T-cell (primary cell): ENCODE measurements around the gene LRRC36. TPM values are rescaled to one million over a fixed set of nuclear protein-coding genes. Genes with fewer than 3 reads are reported as not detected.

Experiments used
- ATAC-seq, 4 experiments: fragments of 200-7000 bp in 3 of 4; fragments of 150-1000 bp in 1 of 4; cut with Tn5 transposase; replicated peaks in 1 of 4; 1 replicate in 3 of 4; 2 replicates in 1 of 4; pipeline ENCODE4 v1.10.0; 2021; ENCODE audit warnings: moderate library complexity in 3 of 4, mild to moderate bottlenecking in 2 of 4, moderate number of reproducible peaks in 1 of 4
- CTCF ChIA-PET, 2 donors: fragments of 300-600 bp; sonication (Branson Sonifier 250); formaldehyde crosslinking; loops; one replicate each; lab custom pipeline; 2022; ENCODE audit warnings: antibody characterized with exemption in 2 of 2; lab: Charles Lee
- POLR2A ChIA-PET, 2 donors: fragments of 300-600 bp; sonication (Branson Sonifier 250); formaldehyde crosslinking; loops; one replicate each; lab custom pipeline; 2022; ENCODE audit warnings: antibody characterized with exemption in 2 of 2; lab: Charles Lee
- DNase-seq, 35 experiments: peaks; one replicate each; pipeline versions ENCODE4 v3.0.0 to v3.0.0-alpha.2; 2013 to 2023
- H3K27ac ChIP-seq: one replicate; pipeline ENCODE4 v1.5.1; 2013; ENCODE audit warnings: low read length
- H3K27me3 ChIP-seq, 2 experiments: replicated peaks in 1 of 2; 1 replicate in 1 of 2; 2 replicates in 1 of 2; pipeline versions ENCODE4 v1.6.1 to v1.7.0; 2013; ENCODE audit warnings: low read length in 1 of 2, mixed read lengths in 1 of 2; ENCODE audit not compliant: control insufficient read depth in 2 of 2, insufficient read depth in 2 of 2; ENCODE audit errors: extremely low read depth in 1 of 2
- H3K36me3 ChIP-seq, 2 donors: 1 replicate in 1 of 2; 2 replicates in 1 of 2; pipeline versions ENCODE4 v1.6.1 to v1.7.0; 2013; ENCODE audit warnings: low read length in 1 of 2; ENCODE audit not compliant: control insufficient read depth in 2 of 2, insufficient read depth in 1 of 2; ENCODE audit errors: extremely low read depth in 1 of 2
- H3K4me1 ChIP-seq, 2 experiments: 1 replicate in 1 of 2; 2 replicates in 1 of 2; pipeline versions ENCODE4 v1.6.1 to v1.7.0; 2013; ENCODE audit warnings: low read length in 2 of 2, mixed read lengths in 1 of 2; ENCODE audit not compliant: insufficient read depth in 2 of 2, control insufficient read depth in 1 of 2; ENCODE audit errors: extremely low read depth in 1 of 2
- H3K4me3 ChIP-seq, 2 donors: 1 replicate in 1 of 2; 2 replicates in 1 of 2; pipeline versions ENCODE4 v1.5.1 to v1.7.0; 2013; ENCODE audit warnings: mild to moderate bottlenecking in 2 of 2, low read length in 1 of 2, moderate library complexity in 1 of 2; ENCODE audit not compliant: control insufficient read depth in 1 of 2; ENCODE audit errors: extremely low read depth in 1 of 2
- H3K9me3 ChIP-seq: 2 replicates; pipeline ENCODE4 v1.7.0; 2013
- H3K27ac Mint-ChIP-seq, 2 donors: one replicate each; pipeline ENCODE4 v1.8.0; 2020 to 2021; ENCODE audit warnings: mild to moderate bottlenecking in 2 of 2, mixed read lengths in 2 of 2
- H3K27me3 Mint-ChIP-seq, 2 donors: one replicate each; pipeline ENCODE4 v1.8.0; 2021 to 2022; ENCODE audit warnings: mixed read lengths in 2 of 2
- H3K36me3 Mint-ChIP-seq: one replicate; pipeline ENCODE4 v1.8.0; 2021; ENCODE audit warnings: mixed read lengths
- H3K4me1 Mint-ChIP-seq, 3 donors: one replicate each; pipeline ENCODE4 v1.8.0; 2020 to 2022; ENCODE audit warnings: mixed read lengths in 3 of 3, mild to moderate bottlenecking in 1 of 3
- H3K4me3 Mint-ChIP-seq, 3 donors: one replicate each; pipeline ENCODE4 v1.8.0; 2020 to 2022; ENCODE audit warnings: mild to moderate bottlenecking in 3 of 3, mixed read lengths in 3 of 3, moderate library complexity in 3 of 3
- H3K9me3 Mint-ChIP-seq, 3 donors: one replicate each; pipeline ENCODE4 v1.8.0; 2020 to 2022; ENCODE audit warnings: mixed read lengths in 3 of 3
- WGBS: methylation state at CpG from one replicate; pipeline ENCODE4 v1.1.5; 2013; ENCODE audit warnings: missing lambda C conversion rate; ENCODE audit not compliant: insufficient coverage; 5-methylcytosine and 5-hydroxymethylcytosine counted together
- total RNA-seq, 35 experiments: library from RNA in 6 of 35; stranded (reverse) in 6 of 35; fragments of 120-200 nt in 1 of 35; gene quantifications; one replicate each; pipeline versions ENCODE4 v1.2.1 to v1.2.4 and lab custom pipeline; 2013 to 2026

The LRRC36 gene
- total RNA-seq, 5 donors from 2014 or later (not counting 1 experiment from before 2014, with no cell fraction given) = not detected

DNA sequence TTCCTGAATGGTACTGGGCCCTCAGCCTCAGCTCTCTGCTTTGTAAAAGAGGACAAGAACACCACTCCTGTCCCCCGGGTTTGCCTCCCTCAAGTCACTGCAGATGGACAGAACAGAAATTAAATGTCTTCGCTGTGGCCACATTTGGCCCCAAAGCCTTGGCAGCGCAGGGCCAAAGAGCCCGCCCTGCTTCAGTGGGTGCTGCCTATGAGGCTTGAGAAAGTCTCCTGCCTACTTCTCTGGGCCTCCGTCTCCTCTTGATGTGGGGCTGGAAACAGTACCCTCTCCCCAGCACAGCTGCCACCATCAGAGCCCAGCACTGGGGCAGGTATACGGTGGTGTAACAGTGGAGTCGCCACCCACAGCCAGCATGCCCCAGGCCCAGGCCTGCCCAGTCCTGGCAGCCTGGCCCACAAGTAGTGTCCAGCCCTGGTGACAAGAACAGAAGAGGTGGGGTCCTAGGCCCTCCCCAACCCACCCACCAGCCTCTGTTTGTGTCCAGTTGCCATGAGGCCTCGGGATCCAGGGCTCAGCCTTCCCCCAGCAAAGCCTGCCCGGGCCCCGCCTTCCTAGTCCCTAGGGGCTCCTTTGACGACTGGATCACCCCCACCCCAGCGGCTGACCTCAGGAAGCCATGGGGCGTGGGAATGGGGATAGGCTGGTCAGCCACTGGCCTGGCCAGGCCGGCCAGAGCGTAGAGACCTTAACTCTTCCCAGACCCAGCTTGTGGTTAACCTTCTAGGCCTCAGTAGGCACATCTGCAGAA lies 70.6 kb downstream of the LRRC36 start:
- ATAC-seq = no peak
- Histone ChIP-seq H3K4me1 (peaks cover 0 to 27% of the 10 kb centered on the region in 2 experiments), H3K4me3 (no peak overlapping the region), H3K27me3 (peaks cover 0 to 84% of the 10 kb centered on the region in 2 experiments), H3K9me3 (no peaks in the 10 kb centered on the region), H3K27ac (no peak overlapping the region), H3K36me3 (no peaks in the 10 kb centered on the region)
- Mint-ChIP-seq H3K36me3 (no peaks in the 10 kb centered on the region), H3K4me1 (peaks cover 7 to 8% (median 8%) of the 10 kb centered on the region in 3 donors), H3K4me3 (peak overlapping the region in 1 of 3 donors; percentile 19), H3K9me3 (no peaks in the 10 kb centered on the region), H3K27ac (no peak overlapping the region), H3K27me3 (peaks cover 35 to 41% of the 10 kb centered on the region in 2 donors)
- WGBS = 82% methylated on average over 9 of the region's 15 CpGs
- ChIA-PET POLR2A (no interaction called here), CTCF (no interaction called here)
- DNase-seq = no peak

DNA sequence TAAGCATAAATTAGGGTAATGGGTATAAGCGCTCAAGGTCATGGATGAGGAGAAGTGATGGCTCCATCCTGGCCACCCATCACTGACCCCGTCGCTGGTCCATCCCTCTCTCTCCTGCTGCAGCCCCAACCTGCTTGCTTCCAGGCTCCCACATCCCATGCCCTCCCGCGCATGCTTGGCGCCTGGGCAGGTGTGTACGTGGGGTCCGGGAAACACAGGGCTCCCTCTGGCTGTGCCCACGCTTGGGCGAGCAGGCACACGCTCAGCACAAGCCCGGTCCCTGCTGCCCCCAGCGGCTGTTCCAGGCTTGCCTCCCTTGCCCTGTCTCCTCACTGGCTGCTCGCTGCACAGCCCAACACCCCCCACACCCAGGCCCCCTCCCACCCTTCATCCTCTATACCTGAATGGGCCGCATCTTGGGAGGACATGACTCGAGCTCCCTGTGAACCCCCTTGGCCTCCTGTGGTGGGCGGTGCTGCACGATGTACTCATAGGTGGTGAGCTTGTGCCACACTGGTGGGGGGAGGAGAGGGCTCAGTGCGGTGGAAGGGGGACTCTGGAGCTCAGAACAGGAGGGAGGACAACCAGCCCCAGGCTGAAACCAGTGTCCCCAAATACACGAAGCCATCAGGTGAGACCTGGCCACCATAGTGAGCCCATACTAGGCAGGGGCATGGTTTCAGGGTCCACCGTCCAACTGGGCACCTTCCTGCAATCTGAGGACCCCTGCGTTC lies 71.4 kb downstream of the LRRC36 start:
- Mint-ChIP-seq H3K36me3 (no peaks in the 10 kb centered on the region), H3K4me3 (no peak overlapping the region), H3K4me1 (peaks cover 7 to 8% (median 8%) of the 10 kb centered on the region in 3 donors), H3K27ac (no peak overlapping the region), H3K9me3 (no peaks in the 10 kb centered on the region), H3K27me3 (peaks cover 34 to 37% of the 10 kb centered on the region in 2 donors)
- ChIA-PET POLR2A (no interaction called here), CTCF (no interaction called here)
- Histone ChIP-seq H3K4me3 (no peak overlapping the region), H3K27me3 (peaks cover 0 to 78% of the 10 kb centered on the region in 2 experiments), H3K27ac (no peak overlapping the region), H3K9me3 (no peaks in the 10 kb centered on the region), H3K36me3 (no peaks in the 10 kb centered on the region), H3K4me1 (peaks cover 0 to 24% of the 10 kb centered on the region in 2 experiments)
- ATAC-seq = no peak
- DNase-seq = no peak
- WGBS = 87% methylated on average over 17 of the region's 22 CpGs

DNA sequence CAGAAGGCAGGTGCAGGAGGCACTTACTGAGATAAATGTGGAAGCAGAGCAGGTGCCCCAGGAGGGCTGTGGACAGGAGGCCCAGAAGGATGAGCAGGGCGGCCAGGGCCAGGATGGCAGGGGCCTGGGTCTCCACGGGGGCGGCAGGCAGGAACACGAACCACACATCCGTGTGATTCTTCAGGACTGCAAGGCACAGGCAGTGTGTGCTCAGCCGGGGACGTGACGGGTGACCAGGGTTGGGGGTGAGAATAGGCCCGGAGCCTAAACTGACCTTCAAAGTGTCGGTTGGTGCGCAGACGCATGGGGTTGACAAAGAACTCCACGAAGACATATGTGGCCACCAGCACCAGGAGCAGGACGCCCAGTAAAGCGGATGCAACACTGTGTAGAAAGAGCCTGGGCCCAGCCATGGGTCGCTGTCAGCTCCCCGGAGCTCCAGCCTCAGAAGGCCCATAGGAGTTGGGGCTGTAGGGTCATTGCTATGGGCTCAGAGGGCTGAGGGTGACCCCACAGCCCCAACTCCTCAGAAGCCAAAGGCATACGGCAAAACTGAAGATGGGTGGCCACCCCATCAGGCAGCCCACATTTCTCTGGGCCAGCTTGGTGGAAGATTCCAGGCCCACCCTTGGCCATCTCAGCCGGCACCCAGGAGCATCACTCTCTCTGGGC lies 72.1 kb downstream of the LRRC36 start:
- no peak for ATAC-seq

DNA sequence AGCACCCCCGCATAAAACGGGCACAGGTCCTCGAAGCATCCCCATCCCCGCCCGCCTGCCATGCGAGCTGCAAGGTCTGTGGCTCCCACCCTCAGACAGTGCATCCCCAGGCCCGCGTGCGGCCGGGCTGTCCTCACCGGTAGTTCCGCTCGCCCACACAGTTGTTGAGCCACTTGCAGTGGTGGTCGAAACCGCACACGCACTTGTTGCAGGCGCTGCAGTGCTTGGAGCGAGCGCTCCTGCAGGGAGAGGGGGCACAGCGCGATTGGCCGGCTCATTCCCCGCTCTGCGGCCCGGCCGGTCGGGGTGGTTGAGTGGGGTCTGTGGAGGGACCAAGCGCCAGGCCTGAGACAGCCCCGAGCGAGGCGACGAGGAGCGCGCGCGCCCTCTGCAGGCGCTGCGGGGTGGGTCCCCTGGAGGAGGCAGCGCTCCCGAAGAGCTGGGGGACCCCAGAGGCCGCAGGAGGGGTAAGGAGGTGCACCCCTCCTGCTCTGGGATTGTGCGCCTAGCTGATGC lies 72.7 kb downstream of the LRRC36 start:
- Mint-ChIP-seq H3K36me3 (no peaks in the 10 kb centered on the region), H3K4me3 (no peak overlapping the region), H3K4me1 (peaks cover under 1 to 2% (median under 1%) of the 10 kb centered on the region in 3 donors), H3K27ac (no peak overlapping the region), H3K27me3 (peaks cover 33 to 34% of the 10 kb centered on the region in 2 donors), H3K9me3 (no peaks in the 10 kb centered on the region)
- CTCF ChIA-PET = interaction anchor here (0.6 to 1.2 kb wide), 3 partner anchors 139 to 949 kb away, joined by 3 to 6 read pairs (median 5); no protein-coding TSS in a partner anchor
- Histone ChIP-seq H3K36me3 (no peaks in the 10 kb centered on the region), H3K4me1 (peaks cover 0 to 11% of the 10 kb centered on the region in 2 experiments), H3K27me3 (peaks cover 0 to 71% of the 10 kb centered on the region in 2 experiments), H3K9me3 (no peaks in the 10 kb centered on the region), H3K4me3 (no peak overlapping the region), H3K27ac (no peak overlapping the region)
- ATAC-seq (peak; percentile 59 to 87 (median 66)), DNase-seq (peak in 20 of 35 experiments; percentile 9 to 62 (median 34))
- WGBS = 31% methylated on average over 42 of the region's 42 CpGs
- POLR2A ChIA-PET = no interaction called here

More for the DNA sequence above, 72.1 kb downstream of the LRRC36 start:
- no peak overlapping the region for H3K4me3 ChIP-seq
- CTCF ChIA-PET = interaction anchor here (0.6 to 1.2 kb wide), 2 partner anchors 10 to 138 kb away, joined by 5 to 7 read pairs; no protein-coding TSS in a partner anchor
- no peaks in the 10 kb centered on the region for H3K9me3 ChIP-seq
- Mint-ChIP-seq H3K27ac (no peak overlapping the region), H3K9me3 (no peaks in the 10 kb centered on the region), H3K36me3 (no peaks in the 10 kb centered on the region), H3K4me1 (peaks cover 6 to 7% (median 6%) of the 10 kb centered on the region in 3 donors), H3K27me3 (peaks cover 37 to 38% of the 10 kb centered on the region in 2 donors), H3K4me3 (no peak overlapping the region)
- peaks cover 0 to 74% of the 10 kb centered on the region in 2 experiments for H3K27me3 ChIP-seq
- POLR2A ChIA-PET = no interaction called here
- H3K4me1 ChIP-seq = peaks cover 0 to 17% of the 10 kb centered on the region in 2 experiments
- 90% methylated on average over 19 of the region's 19 CpGs for WGBS
- no peak for DNase-seq
- H3K27ac ChIP-seq = no peak overlapping the region
- H3K36me3 ChIP-seq = no peaks in the 10 kb centered on the region

DNA sequence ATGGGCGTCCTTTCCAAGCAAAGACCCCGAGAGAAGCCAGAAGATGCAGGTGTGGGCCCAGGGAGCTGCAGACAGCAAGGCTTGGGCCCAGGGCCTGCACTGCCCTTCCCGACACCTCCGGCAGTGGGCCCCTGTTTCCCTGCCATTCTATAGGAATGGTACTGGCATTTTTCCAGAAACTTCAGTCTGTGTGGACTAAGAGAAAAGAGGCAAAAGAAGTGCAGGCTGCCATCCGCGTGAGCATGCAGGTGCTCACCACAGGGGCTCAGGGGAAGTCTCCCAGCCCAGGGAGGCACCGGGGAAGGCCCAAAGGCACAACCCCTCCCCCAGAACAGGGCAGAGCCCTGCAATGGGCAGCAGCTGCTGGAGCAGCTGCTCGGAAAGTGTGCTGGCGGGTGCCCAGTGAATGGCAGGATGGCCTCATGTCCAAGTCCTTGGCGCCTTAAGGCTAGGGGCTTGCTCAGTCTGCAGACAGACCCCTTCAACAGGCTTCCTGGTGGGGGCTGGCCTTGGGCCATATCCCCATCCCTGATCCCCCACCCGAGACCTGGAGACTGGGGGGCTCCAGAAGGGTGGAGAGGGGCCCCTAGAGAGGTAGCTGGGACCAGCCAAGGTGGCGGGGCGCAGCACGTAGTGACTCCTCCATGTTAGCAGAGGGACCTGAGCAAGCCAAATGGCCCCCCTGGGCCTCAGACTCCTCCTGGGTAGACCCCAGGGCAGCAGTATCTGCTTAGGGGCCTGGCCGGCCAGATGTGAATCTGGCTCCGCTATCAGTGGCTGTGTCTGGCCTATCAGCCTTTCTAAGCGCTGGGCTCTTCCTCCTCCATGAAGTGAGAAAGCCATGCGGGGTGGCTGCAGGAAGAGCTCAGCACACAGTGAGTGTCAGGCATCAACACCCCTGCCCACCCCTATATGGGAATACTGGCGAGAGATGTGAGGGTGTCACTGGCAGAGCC lies 73.4 kb downstream of the LRRC36 start:
- DNase-seq = no peak
- Histone ChIP-seq H3K4me3 (no peak overlapping the region), H3K36me3 (no peaks in the 10 kb centered on the region), H3K27me3 (peaks cover 0 to 63% of the 10 kb centered on the region in 2 experiments), H3K4me1 (peaks cover 0 to 5% of the 10 kb centered on the region in 2 experiments), H3K9me3 (no peaks in the 10 kb centered on the region), H3K27ac (no peak overlapping the region)
- H3K4me3 Mint-ChIP-seq = no peak overlapping the region
- H3K4me1 Mint-ChIP-seq = no peaks in the 10 kb centered on the region
- H3K9me3 Mint-ChIP-seq = no peaks in the 10 kb centered on the region
- peak in 2 of 4 experiments; percentile 11 to 16 for ATAC-seq
- H3K36me3 Mint-ChIP-seq = no peaks in the 10 kb centered on the region
- 74% methylated on average over 8 of the region's 19 CpGs for WGBS
- no peak overlapping the region for H3K27ac Mint-ChIP-seq
- H3K27me3 Mint-ChIP-seq = peaks cover 30% of the 10 kb centered on the region in 2 donors
- CTCF ChIA-PET = interaction anchor here (0.6 to 1.2 kb wide), 4 partner anchors 42 to 948 kb away, joined by 3 to 6 read pairs (median 4); no protein-coding TSS in a partner anchor
- POLR2A ChIA-PET = no interaction called here
